Measurements from ENCODE around the gene CCDC73. TPM values are rescaled to one million over a fixed set of nuclear protein-coding genes. Genes with fewer than 3 reads are reported as not detected.
"Not testable (repeated sequence)": the region's sequence is repeated elsewhere in the genome, so short reads cannot be mapped to it uniquely, and the experiment has no call there.

The CCDC73 gene
- polyA plus RNA-seq, 1 of the 3 experiments (the other 2 are of a cell fraction): not detected

GRCh38 chr11:32613500-32614151, 180.8 kb downstream of the CCDC73 start:
- POLR2A ChIA-PET: no interaction called here
- H4K20me1 ChIP-seq (ENCODE audit: insufficient read depth): no peaks in the 10 kb centered on the region
- no peaks in the 10 kb centered on the region for H3K27me3 ChIP-seq (ENCODE audit: insufficient read depth)
- no peak overlapping the region for H3K9ac ChIP-seq
- peaks cover 7% of the 10 kb centered on the region for H3F3A ChIP-seq (replicated peaks; ENCODE audit: insufficient read depth)
- no peak for TF ChIP-seq GABPA (IDR thresholded peaks at IDR 0.05; ENCODE audit: low read depth)
- TF ChIP-seq TCF12 (IDR thresholded peaks at IDR 0.05): no peak
- no peak for TF ChIP-seq MEF2A (IDR thresholded peaks at IDR 0.05; ENCODE audit: borderline replicate concordance, low read depth)
- no peak for TF ChIP-seq PBX3 (IDR thresholded peaks at IDR 0.05)
- TF ChIP-seq MXI1 (IDR thresholded peaks at IDR 0.05; ENCODE audit: low read depth, low read length): no peak
- no peak for TF ChIP-seq RAD21 (IDR thresholded peaks at IDR 0.05; ENCODE audit: low read length)
- no peak for TF ChIP-seq USF1 (IDR thresholded peaks at IDR 0.05; ENCODE audit: borderline replicate concordance, low read depth)
- TF ChIP-seq NFIC (IDR thresholded peaks at IDR 0.05; ENCODE audit: borderline replicate concordance): no peak
- no peak for TF ChIP-seq IRF3 (IDR thresholded peaks at IDR 0.05; ENCODE audit: low read depth, low read length)
- no peak for TF ChIP-seq FOXM1 (IDR thresholded peaks at IDR 0.05; ENCODE audit: low read depth)
- TF ChIP-seq POLR2AphosphoS5 (IDR thresholded peaks at IDR 0.05; ENCODE audit: low read depth, low read length): no peak
- H3K4me2 ChIP-seq: no peak overlapping the region
- whole genome bisulfite sequencing (ENCODE audit: low lambda C conversion rate): 93% methylated on average over 4 of the region's 4 CpGs
- no peaks in the 10 kb centered on the region for H3K9me3 ChIP-seq
- DNase-seq: no peak
- no peak overlapping the region for H3K4me3 ChIP-seq (ENCODE audit: low read depth in 2 of 2, low read length in 1 of 2)
- no peak overlapping the region for H2AFZ ChIP-seq (ENCODE audit: low read depth)
- no peaks in the 10 kb centered on the region for H3K9me2 ChIP-seq
- H3K27ac ChIP-seq (ENCODE audit: low read depth in 2 of 2, low read length in 1 of 2): no peak overlapping the region
- H3K79me2 ChIP-seq (ENCODE audit: insufficient read depth): no peaks in the 10 kb centered on the region
- peaks cover 0 to 9% of the 10 kb centered on the region in 2 experiments for H3K36me3 ChIP-seq (replicated peaks in 1 of 2; ENCODE audit: control insufficient read depth in 1 of 2, insufficient read depth in 2 of 2, low read length in 1 of 2)
- CTCF ChIA-PET: no interaction called here
- H3K4me1 ChIP-seq (ENCODE audit: control insufficient read depth in 1 of 2, insufficient read depth in 2 of 2, low read depth in 1 of 2, low read length in 1 of 2): no peaks in the 10 kb centered on the region; a peak in 1 of 4 replicates

- peaks cover 17% of the 10 kb centered on the region for H3F3A ChIP-seq (replicated peaks; ENCODE audit: insufficient read depth)
- H4K20me1 ChIP-seq (ENCODE audit: insufficient read depth): no peaks in the 10 kb centered on the region
- no peak overlapping the region for H3K9ac ChIP-seq
- 94% methylated on average over 3 of the region's 3 CpGs for WGBS (ENCODE audit: low lambda C conversion rate)
- H3K36me3 ChIP-seq (replicated peaks in 1 of 2; ENCODE audit: control insufficient read depth in 1 of 2, insufficient read depth in 2 of 2, low read length in 1 of 2): peaks cover 7 to 27% of the 10 kb centered on the region in 2 experiments
- H3K79me2 ChIP-seq (ENCODE audit: insufficient read depth): no peaks in the 10 kb centered on the region
- ChIA-PET CTCF (no interaction called here), POLR2A (no interaction called here)
- no peak overlapping the region for H2AFZ ChIP-seq (ENCODE audit: low read depth)
- H3K4me1 ChIP-seq (ENCODE audit: control insufficient read depth in 1 of 2, insufficient read depth in 2 of 2, low read depth in 1 of 2, low read length in 1 of 2): no peaks in the 10 kb centered on the region; a peak in 1 of 4 replicates
- H3K27ac ChIP-seq (ENCODE audit: low read depth in 2 of 2, low read length in 1 of 2): no peak overlapping the region
- DNase-seq: no peak
- TF ChIP-seq ZBTB33 (IDR thresholded peaks at IDR 0.05; ENCODE audit: borderline replicate concordance, low read depth) (no peak), TCF12 (IDR thresholded peaks at IDR 0.05) (no peak), YY1 (IDR thresholded peaks at IDR 0.05; ENCODE audit: low read depth) (no peak), MAX (IDR thresholded peaks at IDR 0.05; ENCODE audit: low read depth) (no peak)
- no peak overlapping the region for H3K4me3 ChIP-seq (ENCODE audit: low read depth in 2 of 2, low read length in 1 of 2)
- H3K27me3 ChIP-seq (ENCODE audit: insufficient read depth): no peaks in the 10 kb centered on the region
- no peaks in the 10 kb centered on the region for H3K9me2 ChIP-seq
- no peak overlapping the region for H3K4me2 ChIP-seq
- no peaks in the 10 kb centered on the region for H3K9me3 ChIP-seq
Observed at GRCh38 chr11:32610797-32611352, 183.6 kb downstream of the CCDC73 start.

- peaks cover 18% of the 10 kb centered on the region for H3F3A ChIP-seq (replicated peaks; ENCODE audit: insufficient read depth)
- H3K4me1 ChIP-seq (ENCODE audit: control insufficient read depth in 1 of 2, insufficient read depth in 2 of 2, low read depth in 1 of 2, low read length in 1 of 2); H3K9me2 ChIP-seq; POLR2A ChIA-PET; DNase-seq; H3K4me3 ChIP-seq (ENCODE audit: low read depth in 2 of 2, low read length in 1 of 2); H2AFZ ChIP-seq (ENCODE audit: low read depth); H3K79me2 ChIP-seq (ENCODE audit: insufficient read depth); H4K20me1 ChIP-seq (ENCODE audit: insufficient read depth); H3K27ac ChIP-seq (ENCODE audit: low read depth in 2 of 2, low read length in 1 of 2); H3K9ac ChIP-seq; CTCF ChIA-PET; H3K4me2 ChIP-seq; H3K9me3 ChIP-seq; H3K27me3 ChIP-seq (ENCODE audit: insufficient read depth): not testable (repeated sequence)
- 97% methylated on average over 3 of the region's 4 CpGs for WGBS (ENCODE audit: low lambda C conversion rate)
- H3K36me3 ChIP-seq (replicated peaks in 1 of 2; ENCODE audit: control insufficient read depth in 1 of 2, insufficient read depth in 2 of 2, low read length in 1 of 2): peaks cover 22 to 40% of the 10 kb centered on the region in 2 experiments
Observed at GRCh38 chr11:32608826-32609225, 185.6 kb downstream of the CCDC73 start.

All from SK-N-SH (cell line).